OCI-LY7 (cell line): ENCODE measurements around the gene CPNE1.

ENCODE experiments used
- CTCF ChIP-seq: fragments of 200-600 bp; sonication (generic); conservative IDR thresholded peaks from 2 replicates; pipeline ENCODE4 v1.5.1; 2014; ENCODE audit warnings: mild to moderate bottlenecking, antibody characterized with exemption, low read length, moderate library complexity, mixed read lengths
- EZH2phosphoT487 ChIP-seq: fragments of 200-600 bp; sonication (generic); IDR thresholded peaks from 2 replicates; pipeline ENCODE4 v1.6.1; 2018; ENCODE audit warnings: low read depth, borderline replicate concordance, mild to moderate bottlenecking, mixed run types, antibody characterized with exemption, low read length, moderate library complexity, mixed read lengths

DNA sequence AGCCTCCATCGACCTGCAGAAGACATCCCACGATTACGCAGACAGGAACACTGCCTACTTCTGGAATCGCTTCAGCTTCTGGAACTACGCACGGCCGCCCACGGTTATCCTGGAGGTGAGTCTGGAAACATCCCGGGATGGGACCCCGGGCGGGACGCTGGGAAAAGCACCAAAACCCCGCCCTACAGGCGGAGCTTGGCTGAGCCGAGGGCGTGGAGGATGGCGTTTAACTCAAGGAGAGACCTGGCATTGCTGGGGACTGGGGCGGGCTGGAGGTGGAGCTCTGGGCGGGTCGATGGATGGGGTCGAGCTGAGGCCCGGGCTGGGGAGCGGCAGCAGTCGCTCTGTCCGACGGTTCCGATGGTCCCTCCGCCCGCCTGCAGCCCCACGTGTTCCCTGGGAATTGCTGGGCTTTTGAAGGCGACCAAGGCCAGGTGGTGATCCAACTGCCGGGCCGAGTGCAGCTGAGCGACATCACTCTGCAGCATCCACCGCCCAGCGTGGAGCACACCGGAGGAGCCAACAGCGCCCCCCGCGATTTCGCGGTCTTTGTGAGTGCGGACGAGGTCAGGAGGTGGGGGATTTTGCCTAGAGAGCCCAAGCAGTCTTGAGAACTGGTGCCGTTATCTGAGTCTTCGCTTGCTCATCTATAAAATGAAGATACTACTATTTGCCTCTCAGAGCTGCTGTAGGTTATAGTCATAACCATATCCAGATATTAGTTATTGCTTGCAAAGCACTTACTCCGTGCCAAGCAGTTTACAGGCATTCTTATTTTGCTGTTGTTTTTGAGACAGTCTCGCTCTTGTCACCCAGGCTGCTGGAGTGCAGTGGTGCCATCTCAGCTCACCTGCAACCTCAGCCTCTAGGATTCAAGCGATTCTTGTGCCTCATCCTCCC lies 45.3 kb downstream of the CPNE1 start:
- peak; percentile 96 for TF ChIP-seq CTCF
- TF ChIP-seq EZH2phosphoT487 = no peak
